Measurements from ENCODE around the gene SESN2.
A peak's percentile ranks its signal among the peaks of the same experiment; 100 is the strongest.
"Not testable (repeated sequence)": the region's sequence is repeated elsewhere in the genome, so short reads cannot be mapped to it uniquely, and the experiment has no call there.

SESN2 gene

GRCh38 chr1:28326984-28327383, 67.7 kb downstream of the SESN2 start:
- DNase-seq (ENCODE audit: low spot score), result no peak

- not testable (repeated sequence) for DNase-seq (ENCODE audit: low spot score)
These were observed 68.1 kb downstream of the SESN2 start for GRCh38 chr1:28327431-28327830.

- no peak for DNase-seq (ENCODE audit: low spot score)
These were observed 68.9 kb downstream of the SESN2 start for GRCh38 chr1:28328228-28328648.

GRCh38 chr1:28329395-28330153, 70.3 kb downstream of the SESN2 start:
- DNase-seq (ENCODE audit: low spot score), result peak; percentile 16
